GM20000 (cell line): ENCODE data around the gene ANTXR2.
"Not testable (repeated sequence)": the region's sequence is repeated elsewhere in the genome, so short reads cannot be mapped to it uniquely, and the experiment has no call there.

Source experiments
- DNase-seq: peaks from one replicate; pipeline ENCODE4 v3.0.0; 2012; ENCODE audit warnings: low spot score
- CTCF ChIP-seq: IDR thresholded peaks from 2 replicates; pipeline ENCODE4 v1.5.1; 2012; ENCODE audit warnings: mild to moderate bottlenecking, control low read depth; ENCODE audit errors: extremely low read depth, missing control alignments

Gene ANTXR2

GRCh38 chr4:80009806-80010205, 63.2 kb downstream of the ANTXR2 start:
- no peak for TF ChIP-seq CTCF

DNA sequence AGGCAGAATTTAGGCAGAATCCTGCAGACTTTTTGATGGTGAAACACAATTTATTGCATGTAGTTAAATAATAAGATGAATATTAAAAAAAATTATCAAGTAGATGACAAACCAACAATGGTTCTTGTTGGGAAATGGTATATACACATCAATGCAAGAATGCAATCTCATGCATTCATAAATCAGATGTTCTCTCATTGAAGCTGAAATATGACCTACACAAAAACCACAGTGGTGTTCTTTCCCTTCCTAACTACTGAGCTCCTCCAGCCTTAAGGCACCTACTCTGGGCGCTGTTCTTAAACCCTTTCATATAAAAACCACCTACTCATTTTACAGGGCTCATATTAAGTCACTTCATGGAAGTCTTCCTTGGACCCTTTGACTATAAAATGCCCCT, 64.1 kb downstream of the ANTXR2 start:
- no peak for DNase-seq
- TF ChIP-seq CTCF, result no peak

More at GRCh38 chr4:80009806-80010205, 63.2 kb downstream of the ANTXR2 start:
- no peak for DNase-seq

DNA sequence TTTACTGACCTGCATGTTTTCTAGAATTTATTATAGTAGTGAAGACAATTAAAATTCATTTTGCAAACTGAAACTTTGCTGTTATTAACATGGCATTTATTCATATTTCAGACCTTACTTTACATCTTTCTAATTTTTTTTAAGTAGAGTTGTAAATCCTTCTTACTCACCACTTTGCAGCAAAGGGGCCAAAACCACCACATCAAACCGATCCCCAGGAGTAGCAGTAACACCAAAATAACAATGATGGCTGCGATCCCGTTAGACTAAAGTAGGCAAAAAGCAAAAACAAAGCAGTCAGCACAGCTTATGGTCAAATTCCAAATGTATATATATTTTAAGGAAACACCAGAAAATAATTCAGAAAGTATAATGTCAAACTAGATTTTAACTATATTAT, 64.7 kb downstream of the ANTXR2 start:
- no peak for DNase-seq
- TF ChIP-seq CTCF, result no peak

- DNase-seq, result no peak
- no peak for TF ChIP-seq CTCF
Measured at GRCh38 chr4:80007745-80008149, 65.3 kb downstream of the ANTXR2 start.

- no peak for DNase-seq
Measured at GRCh38 chr4:80006935-80007744, 65.9 kb downstream of the ANTXR2 start.

GRCh38 chr4:80005863-80006262, 67.2 kb downstream of the ANTXR2 start:
- no peak for DNase-seq
- TF ChIP-seq CTCF, result no peak

More at GRCh38 chr4:80006935-80007744, 65.9 kb downstream of the ANTXR2 start:
- no peak for TF ChIP-seq CTCF

DNA sequence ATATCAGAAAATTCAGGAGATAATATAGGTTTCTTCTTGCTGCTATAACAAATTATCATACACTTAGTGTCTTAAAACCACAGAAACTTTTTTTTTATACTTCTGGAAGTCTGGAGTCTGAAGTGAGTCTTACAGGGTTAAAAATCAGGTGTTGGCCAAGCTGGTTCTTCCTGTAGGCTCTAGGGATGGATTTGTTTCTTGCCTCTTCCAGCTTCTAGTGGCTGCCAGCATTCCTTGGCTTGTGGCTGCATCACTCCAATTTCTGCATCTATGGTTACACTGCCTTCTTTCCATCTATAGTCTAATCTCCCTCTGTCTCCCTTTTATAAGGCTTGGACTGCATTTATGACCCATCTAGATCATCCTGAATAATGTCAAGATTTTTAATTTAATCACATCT, 68.7 kb downstream of the ANTXR2 start:
- no peak for TF ChIP-seq CTCF
- no peak for DNase-seq

- DNase-seq, result not testable (repeated sequence)
Measured at GRCh38 chr4:80002559-80002958, 70.5 kb downstream of the ANTXR2 start.

DNA sequence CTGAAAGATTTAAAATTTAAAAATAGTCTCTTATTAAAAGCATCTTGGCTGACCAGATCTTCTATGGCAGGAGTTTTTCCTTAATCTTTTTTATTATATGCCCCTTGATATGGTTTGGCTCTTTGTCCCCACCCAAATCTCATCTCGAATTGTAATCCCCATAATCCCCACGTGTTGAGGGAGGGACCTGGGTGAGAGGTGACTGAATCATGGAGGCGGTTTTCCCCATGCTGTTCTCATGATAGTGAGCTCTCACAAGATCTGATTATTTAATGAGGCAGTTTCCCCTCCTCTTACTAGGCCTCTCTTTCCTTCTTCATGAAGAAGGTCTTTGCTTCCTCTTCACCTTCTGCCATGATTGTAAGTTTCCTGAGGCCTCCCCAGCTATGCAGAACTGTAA, 74.0 kb downstream of the ANTXR2 start:
- not testable (repeated sequence) for DNase-seq
